Measurements from ENCODE around the gene GRIK4. TPM values are rescaled to one million over a fixed set of nuclear protein-coding genes. Genes with fewer than 3 reads are reported as not detected.
"Not testable (repeated sequence)": the region's sequence is repeated elsewhere in the genome, so short reads cannot be mapped to it uniquely, and the experiment has no call there.

Gene GRIK4
- polyA plus RNA-seq, 1 donor from 2014 or later = 3.4 TPM

DNA sequence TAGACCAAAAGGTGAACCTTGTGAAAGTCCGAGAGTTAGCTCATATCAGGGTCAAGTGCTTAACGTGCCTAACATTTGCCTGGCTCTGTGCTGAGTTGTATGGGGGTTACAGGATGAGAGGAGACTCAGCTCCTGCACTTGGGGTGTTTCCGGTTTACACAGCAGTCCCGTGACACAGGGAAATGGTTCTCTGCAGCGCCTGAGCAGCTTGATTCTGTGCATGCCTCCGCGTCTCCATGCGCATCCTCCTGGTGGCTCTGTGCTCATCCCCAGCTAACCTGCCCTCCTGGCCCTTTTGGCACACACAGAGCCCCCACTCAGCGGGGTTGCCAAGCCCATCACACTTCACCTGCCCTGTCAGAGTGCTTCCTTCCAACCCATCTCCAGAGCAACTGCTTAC is 274.0 kb downstream of the GRIK4 start:
- Histone ChIP-seq H4K20me1 (ENCODE audit: insufficient read depth) (no peaks in the 10 kb centered on the region), H3K9me2 (ENCODE audit: insufficient read depth, low read length) (no peaks in the 10 kb centered on the region), H3K9ac (ENCODE audit: low read length) (no peak overlapping the region), H3K4me3 (ENCODE audit: low read length) (no peak overlapping the region), H3K9me3 (ENCODE audit: low read length) (no peaks in the 10 kb centered on the region), H3K4me2 (ENCODE audit: low read length) (no peak overlapping the region), H3K27ac (ENCODE audit: low read length) (no peak overlapping the region), H3K27me3 (ENCODE audit: insufficient read depth, low read depth, low read length) (no peaks in the 10 kb centered on the region), H3K79me2 (replicated peaks; ENCODE audit: insufficient read depth, low read length) (no peaks in the 10 kb centered on the region), H2AFZ (ENCODE audit: low read depth, low read length) (no peak overlapping the region), H3F3A (ENCODE audit: insufficient read depth, low read length, poor library complexity, severe bottlenecking) (no peaks in the 10 kb centered on the region), H3K36me3 (ENCODE audit: insufficient read depth, low read length) (no peaks in the 10 kb centered on the region)
- no peak for TF ChIP-seq POLR2AphosphoS5 (IDR thresholded peaks at IDR 0.05)
- TF ChIP-seq CTCF (IDR thresholded peaks at IDR 0.05; ENCODE audit: poor library complexity, severe bottlenecking) = no peak
- no peak for TF ChIP-seq TAF1 (IDR thresholded peaks at IDR 0.05; ENCODE audit: low read depth)
- TF ChIP-seq MXI1 (conservative IDR thresholded peaks at IDR 0.05; ENCODE audit: poor library complexity, severe bottlenecking) = no peak
- TF ChIP-seq, protein P1, sequence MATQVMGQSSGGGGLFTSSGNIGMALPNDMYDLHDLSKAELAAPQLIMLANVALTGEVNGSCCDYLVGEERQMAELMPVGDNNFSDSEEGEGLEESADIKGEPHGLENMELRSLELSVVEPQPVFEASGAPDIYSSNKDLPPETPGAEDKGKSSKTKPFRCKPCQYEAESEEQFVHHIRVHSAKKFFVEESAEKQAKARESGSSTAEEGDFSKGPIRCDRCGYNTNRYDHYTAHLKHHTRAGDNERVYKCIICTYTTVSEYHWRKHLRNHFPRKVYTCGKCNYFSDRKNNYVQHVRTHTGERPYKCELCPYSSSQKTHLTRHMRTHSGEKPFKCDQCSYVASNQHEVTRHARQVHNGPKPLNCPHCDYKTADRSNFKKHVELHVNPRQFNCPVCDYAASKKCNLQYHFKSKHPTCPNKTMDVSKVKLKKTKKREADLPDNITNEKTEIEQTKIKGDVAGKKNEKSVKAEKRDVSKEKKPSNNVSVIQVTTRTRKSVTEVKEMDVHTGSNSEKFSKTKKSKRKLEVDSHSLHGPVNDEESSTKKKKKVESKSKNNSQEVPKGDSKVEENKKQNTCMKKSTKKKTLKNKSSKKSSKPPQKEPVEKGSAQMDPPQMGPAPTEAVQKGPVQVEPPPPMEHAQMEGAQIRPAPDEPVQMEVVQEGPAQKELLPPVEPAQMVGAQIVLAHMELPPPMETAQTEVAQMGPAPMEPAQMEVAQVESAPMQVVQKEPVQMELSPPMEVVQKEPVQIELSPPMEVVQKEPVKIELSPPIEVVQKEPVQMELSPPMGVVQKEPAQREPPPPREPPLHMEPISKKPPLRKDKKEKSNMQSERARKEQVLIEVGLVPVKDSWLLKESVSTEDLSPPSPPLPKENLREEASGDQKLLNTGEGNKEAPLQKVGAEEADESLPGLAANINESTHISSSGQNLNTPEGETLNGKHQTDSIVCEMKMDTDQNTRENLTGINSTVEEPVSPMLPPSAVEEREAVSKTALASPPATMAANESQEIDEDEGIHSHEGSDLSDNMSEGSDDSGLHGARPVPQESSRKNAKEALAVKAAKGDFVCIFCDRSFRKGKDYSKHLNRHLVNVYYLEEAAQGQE (IDR thresholded peaks at IDR 0.05; ENCODE audit: borderline replicate concordance) = no peak
- TF ChIP-seq EP300 (conservative IDR thresholded peaks at IDR 0.05; ENCODE audit: poor library complexity, severe bottlenecking) = no peak
- TF ChIP-seq RAD21 (conservative IDR thresholded peaks at IDR 0.05) = no peak
- no peak for TF ChIP-seq EZH2 (IDR thresholded peaks at IDR 0.05; ENCODE audit: borderline replicate concordance, insufficient read depth, low read length, poor library complexity, severe bottlenecking)
- TF ChIP-seq SMC3 (conservative IDR thresholded peaks at IDR 0.05; ENCODE audit: poor library complexity) = no peak

DNA sequence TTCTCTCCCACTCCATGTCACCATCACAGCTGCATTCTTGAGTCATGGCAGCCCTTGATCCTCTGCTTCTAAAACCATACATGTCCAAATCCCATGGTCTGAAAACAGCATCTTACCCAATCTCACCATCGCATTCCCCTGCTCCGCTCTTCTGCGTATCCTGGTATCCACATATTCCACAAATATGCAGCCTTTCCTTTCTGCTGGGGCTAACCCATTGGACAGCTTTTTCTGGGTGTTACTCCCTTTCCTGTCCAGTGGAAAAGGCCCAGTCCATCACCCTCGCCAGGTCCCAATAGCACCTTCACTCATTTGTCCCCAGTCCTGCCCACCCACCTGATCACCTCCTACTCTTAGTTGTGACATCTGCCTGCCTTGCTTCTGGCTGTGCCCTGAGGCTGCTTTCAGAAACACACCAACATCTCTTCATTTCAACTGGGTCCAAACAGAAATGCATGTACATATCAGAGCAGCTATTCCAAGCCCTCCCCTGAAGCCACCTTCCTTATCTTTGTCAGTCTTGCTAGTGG is 274.7 kb downstream of the GRIK4 start:
- Histone ChIP-seq H4K20me1 (ENCODE audit: insufficient read depth) (no peaks in the 10 kb centered on the region), H3F3A (ENCODE audit: insufficient read depth, low read length, poor library complexity, severe bottlenecking) (no peaks in the 10 kb centered on the region), H3K27ac (ENCODE audit: low read length) (no peak overlapping the region), H3K9me3 (ENCODE audit: low read length) (no peaks in the 10 kb centered on the region), H3K9me2 (ENCODE audit: insufficient read depth, low read length) (no peaks in the 10 kb centered on the region), H3K4me2 (ENCODE audit: low read length) (no peak overlapping the region), H3K36me3 (ENCODE audit: insufficient read depth, low read length) (no peaks in the 10 kb centered on the region), H3K4me3 (ENCODE audit: low read length) (no peak overlapping the region), H3K27me3 (ENCODE audit: insufficient read depth, low read depth, low read length) (no peaks in the 10 kb centered on the region), H2AFZ (ENCODE audit: low read depth, low read length) (no peak overlapping the region), H3K9ac (ENCODE audit: low read length) (no peak overlapping the region), H3K79me2 (replicated peaks; ENCODE audit: insufficient read depth, low read length) (no peaks in the 10 kb centered on the region)
- TF ChIP-seq SMC3 (conservative IDR thresholded peaks at IDR 0.05; ENCODE audit: poor library complexity) (no peak), EZH2 (IDR thresholded peaks at IDR 0.05; ENCODE audit: borderline replicate concordance, insufficient read depth, low read length, poor library complexity, severe bottlenecking) (no peak), MXI1 (conservative IDR thresholded peaks at IDR 0.05; ENCODE audit: poor library complexity, severe bottlenecking) (no peak), CTCF (IDR thresholded peaks at IDR 0.05; ENCODE audit: poor library complexity, severe bottlenecking) (no peak), EP300 (conservative IDR thresholded peaks at IDR 0.05; ENCODE audit: poor library complexity, severe bottlenecking) (no peak), POLR2AphosphoS5 (IDR thresholded peaks at IDR 0.05) (no peak), TAF1 (IDR thresholded peaks at IDR 0.05; ENCODE audit: low read depth) (no peak), RAD21 (conservative IDR thresholded peaks at IDR 0.05) (no peak)
- TF ChIP-seq, protein P1 (IDR thresholded peaks at IDR 0.05; ENCODE audit: borderline replicate concordance) = no peak

DNA sequence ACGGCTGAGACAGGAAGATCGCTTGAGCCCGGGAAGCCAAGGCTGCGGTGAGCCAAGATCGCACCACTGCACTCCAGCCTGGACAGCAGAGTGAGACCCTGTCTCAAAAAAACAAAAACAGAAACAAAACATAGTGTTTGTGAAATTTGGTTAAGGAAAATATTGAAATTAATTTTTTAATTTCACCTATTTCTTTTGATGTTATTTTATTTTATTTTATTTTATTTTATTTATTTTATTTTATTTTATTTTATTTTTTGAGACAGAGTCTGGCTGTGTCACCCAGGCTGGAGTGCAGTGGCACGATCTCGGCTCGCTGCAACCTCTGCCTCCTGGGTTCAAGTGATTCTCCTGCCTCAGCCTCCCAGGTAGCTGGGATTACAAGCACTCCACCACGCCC is 275.7 kb downstream of the GRIK4 start:
- H3K79me2 ChIP-seq (replicated peaks; ENCODE audit: insufficient read depth, low read length); H3K4me3 ChIP-seq (ENCODE audit: low read length); H3F3A ChIP-seq (ENCODE audit: insufficient read depth, low read length, poor library complexity, severe bottlenecking); H3K27me3 ChIP-seq (ENCODE audit: insufficient read depth, low read depth, low read length); H2AFZ ChIP-seq (ENCODE audit: low read depth, low read length); H3K9me3 ChIP-seq (ENCODE audit: low read length); H4K20me1 ChIP-seq (ENCODE audit: insufficient read depth); H3K36me3 ChIP-seq (ENCODE audit: insufficient read depth, low read length); H3K4me2 ChIP-seq (ENCODE audit: low read length); H3K9me2 ChIP-seq (ENCODE audit: insufficient read depth, low read length); H3K27ac ChIP-seq (ENCODE audit: low read length); H3K9ac ChIP-seq (ENCODE audit: low read length): not testable (repeated sequence)

All from neural cell (in vitro differentiated cells).